ENCODE results near the gene DESI1.
"Not testable (repeated sequence)": the region's sequence is repeated elsewhere in the genome, so short reads cannot be mapped to it uniquely, and the experiment has no call there.

Gene DESI1

GRCh38 chr22:41620589-41621098, at the start of gene DESI1:
Gene DESI1 (minus strand): TSS chr22:41621043. CDS start chr22:41620839, 204 bp downstream.
- no peak for DNase-seq

- DNase-seq, result peak; percentile 39
Observed at GRCh38 chr22:41668971-41669911, 48.4 kb upstream of the DESI1 start.

GRCh38 chr22:41664951-41665350, 44.1 kb upstream of the DESI1 start:
- peak; percentile 34 for DNase-seq

- no peak for DNase-seq
Observed at GRCh38 chr22:41664490-41664889, 43.6 kb upstream of the DESI1 start.

GRCh38 chr22:41663594-41663993, 42.8 kb upstream of the DESI1 start:
- DNase-seq, result peak; percentile 51

- no peak for DNase-seq
Observed at GRCh38 chr22:41661713-41662112, 40.9 kb upstream of the DESI1 start.

GRCh38 chr22:41661088-41661487, 40.2 kb upstream of the DESI1 start:
- peak; percentile 5 for DNase-seq

GRCh38 chr22:41660416-41660815, 39.6 kb upstream of the DESI1 start:
- peak; percentile 25 for DNase-seq

- peak; percentile 17 for DNase-seq
Observed at GRCh38 chr22:41659941-41660340, 39.1 kb upstream of the DESI1 start.

- DNase-seq, result peak; percentile 53
Observed at GRCh38 chr22:41658869-41659268, 38.0 kb upstream of the DESI1 start.

GRCh38 chr22:41657709-41658108, 36.9 kb upstream of the DESI1 start:
- DNase-seq, result peak; percentile 34

- peak; percentile 19 for DNase-seq
Observed at GRCh38 chr22:41656556-41656955, 35.7 kb upstream of the DESI1 start.

GRCh38 chr22:41654322-41654721, 33.5 kb upstream of the DESI1 start:
- no peak for DNase-seq

- DNase-seq, result peak; percentile 34
Observed at GRCh38 chr22:41650821-41651220, 30.0 kb upstream of the DESI1 start.

GRCh38 chr22:41650229-41650628, 29.4 kb upstream of the DESI1 start:
- peak; percentile 25 for DNase-seq

GRCh38 chr22:41648432-41648831, 27.6 kb upstream of the DESI1 start:
- no peak for DNase-seq

GRCh38 chr22:41647771-41648170, 26.9 kb upstream of the DESI1 start:
- no peak for DNase-seq

- DNase-seq, result no peak
Observed at GRCh38 chr22:41642331-41643110, 21.7 kb upstream of the DESI1 start.

GRCh38 chr22:41641854-41642253, 21.0 kb upstream of the DESI1 start:
- DNase-seq, result no peak

GRCh38 chr22:41638748-41639147, 17.9 kb upstream of the DESI1 start:
- DNase-seq, result no peak

- DNase-seq, result no peak
Observed at GRCh38 chr22:41638124-41638523, 17.3 kb upstream of the DESI1 start.

- not testable (repeated sequence) for DNase-seq
Observed at GRCh38 chr22:41637623-41638022, 16.8 kb upstream of the DESI1 start.

- no peak for DNase-seq
Observed at GRCh38 chr22:41636467-41636866, 15.6 kb upstream of the DESI1 start.

GRCh38 chr22:41634610-41635009, 13.8 kb upstream of the DESI1 start:
- DNase-seq, result not testable (repeated sequence)
